Transverse colon (tissue), 4 donors: Measurements from ENCODE around the gene YPEL2.

Source experiments
- CTCF ChIP-seq, 5 experiments: fragments of 200-600 bp in 3 of 5; fragments of 450-650 bp in 2 of 5; sonication (generic) in 3 of 5; IDR thresholded peaks; 1 replicate in 2 of 5; 2 replicates in 3 of 5; pipeline ENCODE4 v1.5.1; 2016 to 2017; ENCODE audit warnings: antibody characterized with exemption in 5 of 5, inconsistent platforms in 3 of 5, mild to moderate bottlenecking in 2 of 5, moderate library complexity in 1 of 5
- EP300 ChIP-seq: sonication (generic); formaldehyde crosslinking; IDR thresholded peaks from one replicate; pipeline ENCODE4 v1.6.1; 2017; ENCODE audit warnings: antibody characterized with exemption, low read depth
- POLR2A ChIP-seq: fragments of 450-650 bp; IDR thresholded peaks from one replicate; pipeline ENCODE4 v1.6.1; 2016; ENCODE audit warnings: antibody characterized with exemption, mild to moderate bottlenecking, moderate library complexity
- POLR2AphosphoS5 ChIP-seq, 3 donors: sonication (generic); formaldehyde crosslinking; IDR thresholded peaks; one replicate each; pipeline ENCODE4 v1.6.1; 2016; ENCODE audit warnings: antibody characterized with exemption in 3 of 3

DNA sequence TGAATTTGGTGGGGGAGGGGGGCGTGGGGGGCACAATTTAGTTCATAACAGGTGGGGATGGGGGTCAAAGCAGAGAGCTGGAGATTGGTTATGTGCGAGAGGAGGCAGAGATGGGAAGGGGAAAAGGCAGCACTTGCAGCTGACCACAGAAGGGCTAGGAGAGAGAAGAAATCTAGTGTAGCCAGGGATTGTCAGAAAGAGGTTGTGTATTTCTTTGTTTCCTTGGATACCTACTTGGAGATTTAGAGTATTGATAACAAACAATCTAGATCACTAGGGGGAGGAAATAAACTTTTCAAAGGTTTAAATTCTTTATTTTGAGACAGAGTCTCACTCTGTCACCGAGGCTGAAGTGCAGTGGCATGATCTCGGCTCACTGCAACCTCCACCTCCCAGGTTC, 47.1 kb upstream of the YPEL2 start:
- TF ChIP-seq POLR2A = no peak
- TF ChIP-seq CTCF (IDR thresholded peaks at IDR 0.05) = no peak
- no peak for TF ChIP-seq POLR2AphosphoS5 (IDR thresholded peaks at IDR 0.05)
- TF ChIP-seq EP300 = no peak
